ENCODE measurements around the gene APH1B.
"Not testable (repeated sequence)": the region's sequence is repeated elsewhere in the genome, so short reads cannot be mapped to it uniquely, and the experiment has no call there.

APH1B gene

GRCh38 chr15:63332367-63333124, 55.1 kb downstream of the APH1B start:
- peak; percentile 25 for DNase-seq

GRCh38 chr15:63334821-63335220, 57.4 kb downstream of the APH1B start:
- DNase-seq: no peak

- no peak for DNase-seq
Measured at GRCh38 chr15:63335543-63336240, 58.3 kb downstream of the APH1B start.

GRCh38 chr15:63337046-63337445, 59.6 kb downstream of the APH1B start:
- no peak for DNase-seq

GRCh38 chr15:63338170-63338569, 60.8 kb downstream of the APH1B start:
- peak; percentile 33 for DNase-seq

- peak; percentile 45 for DNase-seq
Measured at GRCh38 chr15:63339006-63339766, 61.8 kb downstream of the APH1B start.

GRCh38 chr15:63339836-63340235, 62.4 kb downstream of the APH1B start:
- DNase-seq: no peak

- no peak for DNase-seq
Measured at GRCh38 chr15:63340353-63340752, 62.9 kb downstream of the APH1B start.

DNA sequence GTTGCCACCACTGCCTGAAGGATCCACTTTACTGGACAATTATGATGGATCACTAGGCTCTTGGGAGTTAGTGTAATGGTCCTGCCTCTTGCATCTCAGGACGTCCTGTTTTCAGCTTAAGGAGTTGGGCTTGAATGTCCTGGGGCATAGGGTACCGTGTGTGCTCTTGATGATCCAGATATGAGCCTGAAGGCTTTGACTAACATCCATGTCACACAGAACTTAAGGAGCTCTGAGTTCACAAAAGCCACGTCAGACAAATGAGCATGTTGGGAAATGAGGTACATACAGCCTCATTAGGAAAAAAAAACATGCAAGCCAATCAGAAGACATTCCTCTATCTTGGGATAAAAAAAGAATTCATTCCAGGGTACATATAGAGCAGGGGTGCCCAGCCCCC, 63.5 kb downstream of the APH1B start:
- DNase-seq: no peak

- no peak for DNase-seq
Measured at GRCh38 chr15:63341898-63342297, 64.5 kb downstream of the APH1B start.

GRCh38 chr15:63342996-63343562, 65.7 kb downstream of the APH1B start:
- not testable (repeated sequence) for DNase-seq

GRCh38 chr15:63344731-63345390, 67.5 kb downstream of the APH1B start:
- no peak for DNase-seq

DNA sequence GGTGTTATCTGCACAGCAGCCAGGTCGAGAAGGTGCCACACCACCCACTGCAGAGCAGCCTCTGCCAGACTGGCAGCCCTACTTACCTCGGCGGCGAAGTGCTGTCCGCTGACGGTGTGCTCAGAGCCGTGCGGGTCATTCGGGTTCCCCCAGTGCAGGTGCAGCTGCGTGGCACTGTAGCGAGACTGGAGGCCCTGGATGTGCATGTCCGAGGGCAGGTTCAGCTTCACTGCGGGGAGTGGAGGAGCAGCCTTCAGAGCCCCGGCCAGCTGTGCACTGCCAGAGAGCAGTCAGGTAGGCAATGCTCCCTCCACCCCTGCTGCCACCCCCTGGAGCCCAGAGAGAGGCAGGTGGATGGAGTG, 68.0 kb downstream of the APH1B start:
- DNase-seq: no peak

GRCh38 chr15:63347074-63347857, 69.9 kb downstream of the APH1B start:
- peak; percentile 73 for DNase-seq

GRCh38 chr15:63348392-63348791, 71.0 kb downstream of the APH1B start:
- DNase-seq: peak; percentile 85

DNA sequence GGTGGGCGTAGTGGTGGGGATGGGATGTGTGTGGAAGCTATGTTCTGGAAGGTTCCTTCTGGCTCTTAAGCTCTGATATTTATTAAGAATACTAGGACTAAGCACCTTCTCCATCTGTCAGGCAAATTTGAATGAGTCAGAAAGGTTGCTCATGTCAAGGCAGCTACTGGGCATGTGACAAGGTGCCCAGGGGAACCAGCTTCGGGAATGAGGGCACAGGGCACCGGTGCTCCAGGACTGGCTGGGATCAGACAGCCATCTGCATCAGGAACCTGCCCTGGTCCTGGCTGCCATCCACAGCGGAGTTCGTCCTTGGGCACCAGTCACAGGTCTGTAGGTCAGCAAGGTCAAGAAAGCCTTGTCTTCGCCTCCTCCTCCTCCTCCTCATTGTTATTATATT, 71.8 kb downstream of the APH1B start:
- DNase-seq: no peak

DNA sequence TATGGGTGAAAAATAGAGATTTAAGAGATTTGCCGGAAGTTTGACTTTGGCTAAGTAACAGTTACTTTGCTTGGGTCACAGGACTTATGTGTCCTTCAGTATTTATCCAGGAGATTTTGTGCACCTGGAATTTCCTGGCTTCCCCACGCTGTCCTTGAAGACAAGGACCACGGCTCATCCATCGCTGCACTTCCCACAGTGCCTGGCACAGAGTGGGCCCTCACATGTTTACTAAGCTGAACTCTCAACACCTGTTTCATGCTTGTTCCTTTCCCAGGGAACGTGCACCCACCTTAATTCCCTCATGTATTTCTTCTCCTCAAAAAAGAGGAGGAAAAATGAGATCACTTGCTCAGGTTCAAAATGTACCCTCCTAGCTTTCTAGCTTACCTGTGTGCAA, 72.2 kb downstream of the APH1B start:
- no peak for DNase-seq

DNA sequence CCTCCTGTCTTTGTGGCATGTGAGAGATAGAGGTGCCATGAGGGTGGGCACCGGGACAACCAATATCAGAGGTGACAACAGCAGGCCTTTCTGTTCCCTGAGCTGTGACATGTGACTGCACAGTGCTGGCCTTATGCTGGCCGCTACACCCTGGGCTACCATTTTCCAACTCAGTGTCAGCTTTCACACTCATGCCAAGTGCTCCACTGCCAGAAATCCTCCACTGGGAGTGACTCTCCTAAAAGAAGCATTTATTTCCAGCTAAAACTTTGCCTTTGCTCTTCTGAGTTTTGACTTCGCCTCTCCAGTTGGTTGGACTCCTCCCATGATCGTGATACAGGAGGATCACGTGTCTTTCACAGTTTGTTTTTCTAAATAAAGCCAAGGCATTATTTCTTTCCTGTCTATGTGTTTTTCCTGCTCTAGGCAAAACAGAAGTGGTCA, 72.8 kb downstream of the APH1B start:
- DNase-seq: no peak

- no peak for DNase-seq
Measured at GRCh38 chr15:63351170-63351569, 73.8 kb downstream of the APH1B start.

GRCh38 chr15:63352808-63353207, 75.4 kb downstream of the APH1B start:
- no peak for DNase-seq

DNA sequence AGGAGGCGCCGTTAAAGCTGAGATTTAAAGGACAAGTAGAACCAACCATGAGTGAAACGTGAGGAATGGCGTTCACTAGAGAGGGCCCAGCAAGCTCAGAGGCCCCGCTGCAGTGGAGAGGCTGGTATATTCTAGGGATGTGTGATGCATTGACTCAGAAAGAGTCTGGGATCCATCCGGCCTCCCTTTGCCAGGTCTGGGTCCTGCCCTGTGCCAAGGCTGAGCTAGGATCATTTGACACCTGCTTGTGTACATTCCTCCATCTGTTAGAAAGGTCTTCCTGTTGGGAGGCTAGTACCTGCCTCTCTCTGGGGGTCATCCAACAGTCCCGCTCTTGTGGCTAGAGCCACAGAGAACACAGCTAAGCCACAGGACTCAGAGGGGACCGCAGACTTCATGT, 75.9 kb downstream of the APH1B start:
- no peak for DNase-seq

DNA sequence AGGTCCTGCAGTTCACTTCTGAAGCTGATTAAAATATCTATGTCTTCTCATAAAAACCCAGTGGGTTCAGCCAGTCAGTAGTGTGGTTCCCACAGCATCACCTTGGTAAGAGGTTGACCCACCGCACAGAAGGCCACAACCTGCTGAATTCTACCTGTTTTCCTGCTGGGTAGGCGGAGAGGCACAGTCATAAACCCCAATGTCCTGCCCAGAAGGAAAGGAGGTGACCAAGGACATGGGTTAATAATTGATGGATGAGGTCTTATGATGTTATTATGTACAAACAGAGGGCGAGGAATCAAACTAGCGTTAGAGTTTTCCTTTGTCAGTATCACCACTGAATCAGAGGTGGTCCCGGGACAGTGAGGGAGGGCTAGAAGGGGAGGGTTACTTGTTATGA, 76.5 kb downstream of the APH1B start:
- no peak for DNase-seq

Measured in NCI-H69 (cell line).